Spleen (tissue), 7 donors: ENCODE data around the gene CHMP4B.

ENCODE experiments used
- POLR2AphosphoS5 ChIP-seq, 3 donors: sonication (generic); formaldehyde crosslinking; IDR thresholded peaks; one replicate each; pipeline ENCODE4 v1.5.1; 2017; ENCODE audit warnings: antibody characterized with exemption in 3 of 3
- TF ChIP-seq, protein P1 (sequence below), 11 experiments: fragments of 200-600 bp in 7 of 11; fragments of 450-650 bp in 4 of 11; sonication (generic) in 4 of 11; IDR thresholded peaks in 8 of 11; conservative IDR thresholded peaks in 3 of 11; 1 replicate in 7 of 11; 2 replicates in 4 of 11; pipeline versions ENCODE4 v1.4.0 to v1.8.0; 2016 to 2021; ENCODE audit warnings: antibody characterized with exemption in 11 of 11, inconsistent platforms in 4 of 11, mild to moderate bottlenecking in 1 of 11
- donor health status: DM: no; HTN: no; CAD: no; lungs with moderate emphysema.
- donor health status: DM: no; HTN: no; CAD: no.
- donor health status: DM: no; HTN: no; CAD: no.

DNA sequence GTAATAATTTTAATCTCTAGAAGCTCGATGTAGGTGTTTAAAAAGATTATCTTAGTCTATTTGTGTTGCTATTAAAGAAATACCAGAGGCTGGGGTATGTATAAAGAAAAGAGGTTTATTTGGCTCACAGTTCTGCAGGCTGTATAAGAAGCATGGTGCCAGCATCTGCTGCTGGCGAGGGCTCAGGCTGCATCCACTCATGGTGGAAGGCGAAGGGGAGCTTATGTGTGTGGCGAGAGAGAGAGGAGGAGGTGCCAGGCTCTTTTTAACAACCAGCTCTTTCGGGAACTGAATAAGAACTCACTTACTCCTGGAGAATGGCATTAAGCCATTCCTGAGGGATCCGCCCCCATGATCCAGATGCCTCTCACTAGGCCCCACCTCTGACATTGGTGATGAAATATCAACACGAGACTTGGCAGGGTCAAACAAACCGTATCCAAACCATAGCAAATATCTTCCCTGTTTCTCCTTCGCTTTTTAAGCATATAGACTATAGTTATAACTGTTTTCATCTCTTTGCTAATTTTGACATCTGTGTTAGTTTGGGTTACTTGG, 24.5 kb downstream of the CHMP4B start:
- TF ChIP-seq, protein P1, sequence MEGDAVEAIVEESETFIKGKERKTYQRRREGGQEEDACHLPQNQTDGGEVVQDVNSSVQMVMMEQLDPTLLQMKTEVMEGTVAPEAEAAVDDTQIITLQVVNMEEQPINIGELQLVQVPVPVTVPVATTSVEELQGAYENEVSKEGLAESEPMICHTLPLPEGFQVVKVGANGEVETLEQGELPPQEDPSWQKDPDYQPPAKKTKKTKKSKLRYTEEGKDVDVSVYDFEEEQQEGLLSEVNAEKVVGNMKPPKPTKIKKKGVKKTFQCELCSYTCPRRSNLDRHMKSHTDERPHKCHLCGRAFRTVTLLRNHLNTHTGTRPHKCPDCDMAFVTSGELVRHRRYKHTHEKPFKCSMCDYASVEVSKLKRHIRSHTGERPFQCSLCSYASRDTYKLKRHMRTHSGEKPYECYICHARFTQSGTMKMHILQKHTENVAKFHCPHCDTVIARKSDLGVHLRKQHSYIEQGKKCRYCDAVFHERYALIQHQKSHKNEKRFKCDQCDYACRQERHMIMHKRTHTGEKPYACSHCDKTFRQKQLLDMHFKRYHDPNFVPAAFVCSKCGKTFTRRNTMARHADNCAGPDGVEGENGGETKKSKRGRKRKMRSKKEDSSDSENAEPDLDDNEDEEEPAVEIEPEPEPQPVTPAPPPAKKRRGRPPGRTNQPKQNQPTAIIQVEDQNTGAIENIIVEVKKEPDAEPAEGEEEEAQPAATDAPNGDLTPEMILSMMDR (IDR thresholded peaks at IDR 0.05 in 8 of 11, conservative IDR thresholded peaks at IDR 0.05 in 3 of 11) = no peak
- no peak for TF ChIP-seq POLR2AphosphoS5 (IDR thresholded peaks at IDR 0.05)
